PFSK-1 (cell line): ENCODE results near the gene ZDHHC11B.

Source experiments
- FOXP2 ChIP-seq: optimal IDR thresholded peaks from 2 replicates; pipeline ENCODE3; 2011; ENCODE audit warnings: borderline replicate concordance, control low read depth, inconsistent platforms; ENCODE audit not compliant: insufficient read depth; ENCODE audit errors: extremely low read length, extremely low read depth
- POLR2AphosphoS5 ChIP-seq: IDR thresholded peaks from 2 replicates; pipeline ENCODE4 v1.6.1; 2012; ENCODE audit warnings: low read depth, mild to moderate bottlenecking, control low read depth, low read length, moderate library complexity
- SIN3A ChIP-seq: IDR thresholded peaks from 2 replicates; pipeline ENCODE4 v1.6.1; 2012; ENCODE audit warnings: mild to moderate bottlenecking, low read length, moderate library complexity, borderline replicate concordance; ENCODE audit not compliant: insufficient read depth
- TAF1 ChIP-seq: IDR thresholded peaks from 2 replicates; pipeline ENCODE4 v1.6.1; 2012; ENCODE audit warnings: low read length, control low read depth, borderline replicate concordance; ENCODE audit not compliant: insufficient read depth
- TF ChIP-seq, protein P1 (sequence below), 2 experiments: IDR thresholded peaks; 2 replicates each; pipeline versions ENCODE4 v1.6.1 to v1.8.0; 2011 to 2012; ENCODE audit warnings: low read depth in 2 of 2, low read length in 2 of 2, control low read depth in 1 of 2, inconsistent platforms in 1 of 2, mild to moderate bottlenecking in 1 of 2, moderate library complexity in 1 of 2; ENCODE audit not compliant: insufficient read depth in 1 of 2

ZDHHC11B gene

GRCh38 chr5:763397-763796, 21.1 kb downstream of the ZDHHC11B start:
- TF ChIP-seq POLR2AphosphoS5 (no peak), SIN3A (no peak), TAF1 (no peak), FOXP2 (no peak)
- TF ChIP-seq, protein P1, sequence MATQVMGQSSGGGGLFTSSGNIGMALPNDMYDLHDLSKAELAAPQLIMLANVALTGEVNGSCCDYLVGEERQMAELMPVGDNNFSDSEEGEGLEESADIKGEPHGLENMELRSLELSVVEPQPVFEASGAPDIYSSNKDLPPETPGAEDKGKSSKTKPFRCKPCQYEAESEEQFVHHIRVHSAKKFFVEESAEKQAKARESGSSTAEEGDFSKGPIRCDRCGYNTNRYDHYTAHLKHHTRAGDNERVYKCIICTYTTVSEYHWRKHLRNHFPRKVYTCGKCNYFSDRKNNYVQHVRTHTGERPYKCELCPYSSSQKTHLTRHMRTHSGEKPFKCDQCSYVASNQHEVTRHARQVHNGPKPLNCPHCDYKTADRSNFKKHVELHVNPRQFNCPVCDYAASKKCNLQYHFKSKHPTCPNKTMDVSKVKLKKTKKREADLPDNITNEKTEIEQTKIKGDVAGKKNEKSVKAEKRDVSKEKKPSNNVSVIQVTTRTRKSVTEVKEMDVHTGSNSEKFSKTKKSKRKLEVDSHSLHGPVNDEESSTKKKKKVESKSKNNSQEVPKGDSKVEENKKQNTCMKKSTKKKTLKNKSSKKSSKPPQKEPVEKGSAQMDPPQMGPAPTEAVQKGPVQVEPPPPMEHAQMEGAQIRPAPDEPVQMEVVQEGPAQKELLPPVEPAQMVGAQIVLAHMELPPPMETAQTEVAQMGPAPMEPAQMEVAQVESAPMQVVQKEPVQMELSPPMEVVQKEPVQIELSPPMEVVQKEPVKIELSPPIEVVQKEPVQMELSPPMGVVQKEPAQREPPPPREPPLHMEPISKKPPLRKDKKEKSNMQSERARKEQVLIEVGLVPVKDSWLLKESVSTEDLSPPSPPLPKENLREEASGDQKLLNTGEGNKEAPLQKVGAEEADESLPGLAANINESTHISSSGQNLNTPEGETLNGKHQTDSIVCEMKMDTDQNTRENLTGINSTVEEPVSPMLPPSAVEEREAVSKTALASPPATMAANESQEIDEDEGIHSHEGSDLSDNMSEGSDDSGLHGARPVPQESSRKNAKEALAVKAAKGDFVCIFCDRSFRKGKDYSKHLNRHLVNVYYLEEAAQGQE (IDR thresholded peaks at IDR 0.05; ENCODE audit: insufficient read depth in 1 of 2, low read depth in 2 of 2, low read length in 2 of 2): no peak

GRCh38 chr5:761854-762710, 22.4 kb downstream of the ZDHHC11B start:
- TF ChIP-seq TAF1 (no peak), FOXP2 (no peak), SIN3A (no peak), POLR2AphosphoS5 (no peak)
- TF ChIP-seq, protein P1 (IDR thresholded peaks at IDR 0.05; ENCODE audit: insufficient read depth in 1 of 2, low read depth in 2 of 2, low read length in 2 of 2): no peak

- TF ChIP-seq FOXP2: no peak
- no peak for TF ChIP-seq TAF1
- TF ChIP-seq SIN3A: no peak
- TF ChIP-seq, protein P1 (IDR thresholded peaks at IDR 0.05; ENCODE audit: insufficient read depth in 1 of 2, low read depth in 2 of 2, low read length in 2 of 2): no peak
- no peak for TF ChIP-seq POLR2AphosphoS5
These were observed 23.3 kb downstream of the ZDHHC11B start for GRCh38 chr5:761059-761771.

- no peak for TF ChIP-seq TAF1
- no peak for TF ChIP-seq SIN3A
- no peak for TF ChIP-seq FOXP2
- TF ChIP-seq, protein P1 (IDR thresholded peaks at IDR 0.05; ENCODE audit: insufficient read depth in 1 of 2, low read depth in 2 of 2, low read length in 2 of 2): no peak
- no peak for TF ChIP-seq POLR2AphosphoS5
These were observed 24.0 kb downstream of the ZDHHC11B start for GRCh38 chr5:760363-761058.
